Suprapubic skin (tissue), 3 donors: ENCODE measurements around the gene HTR3C.

Source experiments
- CTCF ChIP-seq, 2 donors: fragments of 200-600 bp in 1 of 2; fragments of 450-650 bp in 1 of 2; sonication (generic) in 1 of 2; IDR thresholded peaks; one replicate each; pipeline ENCODE4 v1.5.1; 2016 to 2019; ENCODE audit warnings: antibody characterized with exemption in 2 of 2, mild to moderate bottlenecking in 1 of 2, moderate library complexity in 1 of 2
- POLR2A ChIP-seq, 2 donors: fragments of 450-650 bp; IDR thresholded peaks; one replicate each; pipeline ENCODE4 v1.6.1; 2017; ENCODE audit warnings: antibody characterized with exemption in 2 of 2, mild to moderate bottlenecking in 2 of 2, moderate library complexity in 2 of 2

GRCh38 chr3:184082465-184082864, 29.6 kb downstream of the HTR3C start:
- TF ChIP-seq CTCF (IDR thresholded peaks at IDR 0.05) (no peak), POLR2A (IDR thresholded peaks at IDR 0.05) (no peak)
